ENCODE measurements around the gene INPP5K. TPM values are rescaled to one million over a fixed set of nuclear protein-coding genes. Genes with fewer than 3 reads are reported as not detected.

Gene INPP5K
- total RNA-seq, 1 experiment from 2014 or later = 29.4 TPM

- Histone ChIP-seq H2BK12ac (ENCODE audit: insufficient read length, low read depth, low read length) (peak overlapping the region; percentile 94), H3K56ac (ENCODE audit: insufficient read length, low read depth, low read length) (no peak overlapping the region), H3K23ac (ENCODE audit: insufficient read length, low read depth, low read length) (no peak overlapping the region), H2AFZ (ENCODE audit: low read length) (no peak overlapping the region), H3K79me1 (ENCODE audit: insufficient read depth, low read depth, low read length, poor library complexity, severe bottlenecking) (no peaks in the 10 kb centered on the region), H2BK120ac (ENCODE audit: low read depth, low read length, poor library complexity, severe bottlenecking) (no peak overlapping the region), H4K5ac (ENCODE audit: insufficient read length, low read depth, low read length) (no peak overlapping the region), H3K27me3 (ENCODE audit: insufficient read depth, low read length) (no peaks in the 10 kb centered on the region), H3K27ac (ENCODE audit: insufficient read length, low read depth, low read length) (no peak overlapping the region), H3K4me2 (ENCODE audit: insufficient read depth, insufficient read length, low read length) (peak overlapping the region; percentile 73), H4K91ac (ENCODE audit: insufficient read length, low read depth, low read length) (no peak overlapping the region), H3K23me2 (ENCODE audit: insufficient read length, low read depth, low read length, poor library complexity, severe bottlenecking) (peaks cover 27% of the 10 kb centered on the region), H3K14ac (ENCODE audit: insufficient read depth, low read length) (peak overlapping the region; percentile 66), H3K4me1 (ENCODE audit: insufficient read depth, low read length) (no peaks in the 10 kb centered on the region), H2BK5ac (ENCODE audit: insufficient read length, low read length) (no peak overlapping the region), H3K4ac (ENCODE audit: low read depth, low read length) (no peak overlapping the region), H3K79me2 (ENCODE audit: insufficient read depth, low read length) (no peaks in the 10 kb centered on the region), H2BK20ac (ENCODE audit: low read depth, low read length, poor library complexity, severe bottlenecking) (no peak overlapping the region), H3T11ph (ENCODE audit: low read length) (no peak overlapping the region), H4K20me1 (ENCODE audit: control insufficient read depth, insufficient read depth, insufficient read length) (no peaks in the 10 kb centered on the region), H2AK5ac (ENCODE audit: insufficient read length, low read length) (no peak overlapping the region), H4K8ac (replicated peaks; ENCODE audit: insufficient read length, low read depth, low read length) (no peak overlapping the region), H2BK15ac (ENCODE audit: low read depth, low read length) (no peak overlapping the region), H3K9ac (ENCODE audit: extremely low read depth, insufficient read length, low read length) (peak overlapping the region; percentile 23), H3K18ac (ENCODE audit: insufficient read length, low read depth, low read length) (no peak overlapping the region), H3K9me3 (ENCODE audit: control insufficient read depth, low read depth, low read length) (no peaks in the 10 kb centered on the region)
- whole genome bisulfite sequencing (ENCODE audit: extremely low coverage, insufficient read length, low lambda C conversion rate) = no CpG with 5 or more reads among the region's 72 CpGs
- H3K36me3 Mint-ChIP-seq (ENCODE audit: insufficient read depth in 1 of 3, low read depth in 3 of 3) = peaks cover 0 to 14% (median 10%) of the 10 kb centered on the region in 3 experiments; a peak in 5 of 7 replicates
- DNase-seq = peak; percentile 84
- peaks cover 4% of the 10 kb centered on the region; the same call in 1 of the 2 replicates for H3K27me3 Mint-ChIP-seq (ENCODE audit: low read depth)
- TF ChIP-seq CTCF (conservative IDR thresholded peaks at IDR 0.05) = no peak
- peak overlapping the region; percentile 61 to 85 for H3K4me3 Mint-ChIP-seq
- peaks cover 0 to 3% of the 10 kb centered on the region in 2 experiments; a peak in 1 of 5 replicates for H3K9me3 Mint-ChIP-seq
- H3K27ac Mint-ChIP-seq = peak overlapping the region in 2 of 3 experiments; percentile 24 to 73; a peak in 4 of 7 replicates
- peaks cover 30 to 39% of the 10 kb centered on the region in 2 experiments for H3K4me1 Mint-ChIP-seq
Observed at GRCh38 chr17:1487939-1488825, 28.2 kb downstream of the INPP5K start.

Data from H9 (cell line).